ENCODE data around the gene ROBO1. TPM values are rescaled to one million over a fixed set of nuclear protein-coding genes. Genes with fewer than 3 reads are reported as not detected.

Gene ROBO1
- polyA plus RNA-seq, 1 donor (not counting 4 experiments of a cell fraction or from before 2014, with no cell fraction given), result 27.1 TPM

DNA sequence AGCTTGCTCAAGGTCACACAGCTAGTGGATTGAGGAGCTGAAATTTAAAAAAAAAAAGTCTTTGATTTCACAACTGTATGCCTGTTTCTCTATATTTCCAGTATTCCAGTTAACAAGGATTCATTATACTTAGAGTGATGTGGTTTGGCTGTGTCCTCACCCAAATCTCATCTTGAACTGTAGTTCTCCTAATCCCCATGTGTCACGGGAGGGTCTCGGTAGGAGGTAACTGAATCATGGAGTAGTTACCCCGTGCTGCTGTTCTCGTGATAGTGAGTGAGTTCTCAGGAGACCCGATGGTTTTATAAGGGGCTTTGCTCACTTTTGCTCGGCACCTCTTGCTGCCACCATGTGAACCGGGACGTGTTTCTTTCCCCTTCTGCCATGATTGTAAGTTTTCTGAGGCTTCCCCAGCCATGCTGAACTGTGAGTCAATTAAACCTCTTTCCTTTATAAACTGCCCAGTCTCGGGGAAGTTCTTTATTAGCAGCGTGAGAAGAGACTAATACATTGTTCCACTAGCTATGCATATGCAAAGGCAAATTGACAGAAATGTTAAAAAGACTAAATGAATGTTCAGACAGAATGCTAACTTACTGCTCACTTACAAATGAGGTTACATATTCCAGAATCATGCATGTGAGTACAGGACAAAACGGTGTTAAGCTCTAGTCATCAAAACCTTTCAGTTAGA is 1101.9 kb downstream of the ROBO1 start:
- Histone ChIP-seq H3K36me3 (ENCODE audit: control insufficient read depth in 2 of 2, extremely low read depth in 1 of 2, insufficient read depth in 2 of 2, low read length in 2 of 2) (no peaks in the 10 kb centered on the region), H3K4me2 (ENCODE audit: control insufficient read depth, extremely low read depth, insufficient read depth, low read depth, low read length) (peak overlapping the region; percentile 72), H3K4me1 (ENCODE audit: control insufficient read depth, extremely low read depth, insufficient read depth, low read length) (peaks cover 24% of the 10 kb centered on the region), H3K4me3 (ENCODE audit: control insufficient read depth in 2 of 3, extremely low read depth in 1 of 3, insufficient read depth in 2 of 3, low read depth in 1 of 3, low read length in 3 of 3) (no peak overlapping the region), H3K79me2 (ENCODE audit: control insufficient read depth, insufficient read depth, low read length) (no peaks in the 10 kb centered on the region), H4K20me1 (ENCODE audit: control insufficient read depth, extremely low read depth, insufficient read depth, low read length) (no peaks in the 10 kb centered on the region), H3K9me3 (ENCODE audit: control insufficient read depth, low read depth, low read length) (no peaks in the 10 kb centered on the region), H3K27ac (ENCODE audit: control insufficient read depth, insufficient read depth, low read length) (peak overlapping the region; percentile 63), H3K27me3 (ENCODE audit: control insufficient read depth, extremely low read depth, insufficient read depth, low read length) (no peaks in the 10 kb centered on the region), H3K9me1 (ENCODE audit: control insufficient read depth, extremely low read depth, insufficient read depth, low read length) (no peaks in the 10 kb centered on the region), H2AFZ (ENCODE audit: control insufficient read depth, low read length) (no peak overlapping the region), H3K9ac (ENCODE audit: control insufficient read depth, extremely low read depth, insufficient read depth, low read length) (no peak overlapping the region)
- no peak for TF ChIP-seq CTCF (optimal IDR thresholded peaks at IDR 0.05 in 1 of 3, IDR thresholded peaks at IDR 0.05 in 1 of 3, conservative IDR thresholded peaks at IDR 0.05 in 1 of 3; ENCODE audit: extremely low read depth in 1 of 3, insufficient read depth in 2 of 3, low read length in 3 of 3)
- no peak for TF ChIP-seq EZH2 (IDR thresholded peaks at IDR 0.05; ENCODE audit: low read length)
- DNase-seq (ENCODE audit: low read depth, low spot score) (no peak), FAIRE-seq (no peak)
- dilution Hi-C loops (cut with MboI; ENCODE audit: extremely low pct_ligation_motif_present, low sequenced_read_pairs), result no loop called here

DNA sequence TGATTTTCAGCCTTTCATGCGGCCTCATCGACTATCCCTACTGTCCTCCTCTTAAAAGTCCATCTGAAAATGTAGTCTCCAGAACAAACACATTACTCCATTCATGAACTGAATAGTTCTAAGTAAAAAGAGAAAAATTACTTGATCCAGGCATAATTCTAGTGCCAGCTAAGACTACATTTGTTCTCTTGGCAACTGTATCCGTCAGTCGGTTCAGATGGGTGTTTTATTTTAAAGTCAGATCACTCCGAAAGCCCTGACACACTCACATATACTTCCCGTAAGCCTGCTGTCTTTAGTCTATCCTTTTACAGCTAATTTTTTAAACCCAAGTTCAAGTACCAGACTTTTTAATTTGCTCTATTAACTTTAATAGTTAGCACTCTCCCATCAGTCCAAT is 1102.7 kb downstream of the ROBO1 start:
- no peak overlapping the region for H3K4me3 ChIP-seq (ENCODE audit: control insufficient read depth in 2 of 3, extremely low read depth in 1 of 3, insufficient read depth in 2 of 3, low read depth in 1 of 3, low read length in 3 of 3)
- H3K4me1 ChIP-seq (ENCODE audit: control insufficient read depth, extremely low read depth, insufficient read depth, low read length), result peaks cover 24% of the 10 kb centered on the region
- no peaks in the 10 kb centered on the region for H3K79me2 ChIP-seq (ENCODE audit: control insufficient read depth, insufficient read depth, low read length)
- no peak overlapping the region for H2AFZ ChIP-seq (ENCODE audit: control insufficient read depth, low read length)
- no peaks in the 10 kb centered on the region for H3K9me3 ChIP-seq (ENCODE audit: control insufficient read depth, low read depth, low read length)
- dilution Hi-C loops (cut with MboI; ENCODE audit: extremely low pct_ligation_motif_present, low sequenced_read_pairs), result no loop called here
- H3K4me2 ChIP-seq (ENCODE audit: control insufficient read depth, extremely low read depth, insufficient read depth, low read depth, low read length), result no peak overlapping the region
- FAIRE-seq (peak; percentile 20), DNase-seq (ENCODE audit: low read depth, low spot score) (no peak)
- H3K9me1 ChIP-seq (ENCODE audit: control insufficient read depth, extremely low read depth, insufficient read depth, low read length), result no peaks in the 10 kb centered on the region
- H4K20me1 ChIP-seq (ENCODE audit: control insufficient read depth, extremely low read depth, insufficient read depth, low read length), result no peaks in the 10 kb centered on the region
- TF ChIP-seq EZH2 (IDR thresholded peaks at IDR 0.05; ENCODE audit: low read length) (no peak), CTCF (optimal IDR thresholded peaks at IDR 0.05 in 1 of 3, IDR thresholded peaks at IDR 0.05 in 1 of 3, conservative IDR thresholded peaks at IDR 0.05 in 1 of 3; ENCODE audit: extremely low read depth in 1 of 3, insufficient read depth in 2 of 3, low read length in 3 of 3) (no peak)
- no peaks in the 10 kb centered on the region for H3K27me3 ChIP-seq (ENCODE audit: control insufficient read depth, extremely low read depth, insufficient read depth, low read length)
- H3K36me3 ChIP-seq (ENCODE audit: control insufficient read depth in 2 of 2, extremely low read depth in 1 of 2, insufficient read depth in 2 of 2, low read length in 2 of 2), result no peaks in the 10 kb centered on the region
- H3K9ac ChIP-seq (ENCODE audit: control insufficient read depth, extremely low read depth, insufficient read depth, low read length), result no peak overlapping the region
- H3K27ac ChIP-seq (ENCODE audit: control insufficient read depth, insufficient read depth, low read length), result no peak overlapping the region
